HG02798 (cell line): ENCODE results near the gene FBXW8.

Experiments used
- ATAC-seq: cut with Tn5 transposase; IDR thresholded peaks from one replicate; pipeline ENCODE4 v1.9.1; 2021; ENCODE audit warnings: mild to moderate bottlenecking; ENCODE audit not compliant: unreplicated experiment, poor library complexity

Gene FBXW8

DNA sequence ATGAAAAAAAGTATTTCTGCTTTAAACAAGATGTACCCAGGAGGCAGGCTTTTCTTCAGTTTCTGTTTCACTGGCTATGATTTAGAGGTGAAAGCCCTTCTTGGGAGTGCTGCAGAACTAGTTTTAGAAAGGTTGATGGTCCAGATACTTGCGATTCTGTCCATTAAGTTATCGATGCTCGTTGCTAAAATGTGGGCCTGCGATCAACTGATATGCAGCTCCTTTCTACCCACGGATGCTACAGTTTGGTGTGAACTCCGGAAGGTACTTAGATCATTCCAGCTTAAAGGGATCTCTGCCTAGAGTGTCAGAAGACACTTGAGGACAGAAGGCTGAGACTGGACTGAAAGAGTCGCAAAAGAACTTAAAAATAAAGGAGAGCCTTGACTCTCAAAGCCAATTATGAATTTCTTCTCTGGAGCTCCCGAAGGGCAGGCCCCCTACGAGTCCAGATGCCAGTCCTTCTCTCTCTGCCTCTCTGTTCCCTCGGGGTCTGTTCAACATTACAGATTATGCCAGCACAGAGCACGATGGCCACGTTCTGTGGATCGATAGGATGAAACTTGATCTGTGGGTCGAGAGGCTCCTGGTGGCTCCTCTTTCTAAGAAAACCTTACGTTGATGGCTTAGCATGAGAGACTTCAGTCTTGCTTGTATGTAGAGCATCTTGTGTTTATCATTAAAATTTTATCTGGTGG is 40.0 kb downstream of the FBXW8 start:
- no peak for ATAC-seq

DNA sequence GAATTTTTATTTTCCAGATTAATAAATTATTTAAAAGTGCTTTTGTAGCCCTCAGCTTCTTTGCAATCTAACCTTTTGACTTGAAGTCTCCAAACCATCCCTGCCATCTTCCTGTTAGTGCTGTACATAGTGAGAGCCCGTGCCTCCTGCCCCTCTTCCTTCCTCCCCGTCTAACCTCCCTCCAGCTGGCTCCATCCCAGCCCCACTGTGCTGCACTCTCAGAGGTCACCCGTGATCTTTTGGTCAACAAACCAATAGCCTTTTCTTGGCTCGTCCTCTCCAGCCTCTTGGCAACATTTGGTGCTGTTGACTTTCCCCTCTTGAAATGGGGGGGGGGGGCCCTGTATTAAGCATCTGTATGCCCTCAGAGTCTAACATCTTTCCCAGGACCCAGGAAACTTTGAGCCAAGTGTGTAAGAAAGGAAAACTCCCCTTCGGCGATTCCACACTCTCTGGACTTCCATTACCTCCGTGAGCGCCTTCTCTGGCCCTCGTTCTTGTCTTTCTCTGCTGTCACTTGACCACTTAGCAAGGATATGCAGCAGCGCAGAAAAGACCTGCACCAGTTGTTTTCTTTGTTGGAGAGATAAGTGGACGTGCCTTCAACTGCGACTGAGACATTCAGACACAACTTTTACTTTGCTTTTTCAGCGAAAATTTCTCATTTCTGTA is 44.1 kb downstream of the FBXW8 start:
- no peak for ATAC-seq

DNA sequence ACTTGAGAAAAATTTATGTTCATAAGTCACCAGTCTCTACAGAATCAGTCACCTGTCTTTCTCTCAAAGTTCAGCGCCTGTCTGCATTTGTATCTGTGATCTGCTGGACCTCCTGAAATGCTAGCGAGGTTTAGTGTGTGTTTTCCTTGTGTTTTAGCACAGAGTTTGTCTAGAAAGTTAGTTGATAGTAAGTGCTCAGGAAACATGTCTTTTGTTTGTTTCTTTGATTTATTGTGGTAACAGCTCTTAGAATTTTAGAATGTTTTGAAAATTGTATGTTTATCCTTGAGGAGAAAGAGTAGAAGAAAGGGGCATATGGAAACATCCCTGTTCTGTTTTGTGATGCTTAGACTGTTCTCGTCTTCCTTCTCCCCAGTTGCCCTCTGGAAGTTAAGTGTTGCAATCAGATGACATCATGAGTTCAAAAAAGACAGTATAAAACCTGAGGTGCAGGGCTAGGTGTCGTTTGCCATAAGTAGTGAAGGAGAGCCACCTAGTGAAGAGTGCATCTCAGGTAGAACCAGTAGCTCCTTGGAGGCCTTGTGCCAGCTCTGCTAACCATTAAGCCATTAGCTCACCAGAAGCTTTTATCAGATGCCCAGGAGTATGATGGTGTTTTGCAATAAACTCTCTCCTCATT is 44.8 kb downstream of the FBXW8 start:
- no peak for ATAC-seq

DNA sequence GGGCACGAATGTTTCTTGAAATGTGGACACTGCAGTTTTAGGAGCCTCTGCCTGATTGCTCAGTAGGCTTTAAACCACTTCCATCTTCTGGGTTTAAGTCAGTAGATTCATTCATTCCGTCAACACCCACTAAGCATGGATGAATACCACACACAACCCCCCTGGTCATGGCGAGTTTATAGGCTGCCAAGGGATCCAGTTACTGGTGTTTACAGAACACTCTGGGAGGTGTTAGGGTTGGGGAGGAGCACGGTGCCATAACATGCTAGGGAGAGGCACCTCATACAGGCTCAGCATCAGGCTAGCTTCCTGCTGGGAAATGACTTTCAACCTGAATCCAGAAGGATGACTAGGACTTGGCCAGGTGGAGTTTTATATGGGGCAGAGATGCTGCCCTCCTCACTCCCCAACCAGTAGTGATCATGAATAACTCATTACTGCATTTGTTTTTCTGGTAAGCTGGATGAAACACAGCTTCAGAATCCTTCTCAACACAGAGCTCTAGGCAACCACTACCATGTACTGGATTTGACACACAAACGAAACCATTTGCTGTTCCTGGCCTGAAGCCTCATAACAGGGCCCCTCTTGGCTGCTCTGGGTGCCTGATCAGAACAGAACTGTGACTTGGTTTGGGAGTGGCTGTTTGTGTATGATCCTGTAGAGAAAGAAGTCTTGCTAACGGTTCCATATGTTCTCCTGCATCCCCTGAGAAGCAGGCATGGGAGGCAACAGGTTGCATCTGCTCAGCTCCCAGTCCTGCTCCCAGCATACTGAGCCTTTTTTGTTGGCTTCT is 47.9 kb downstream of the FBXW8 start:
- no peak for ATAC-seq

- no peak for ATAC-seq
Measured at GRCh38 chr12:116959198-116959460, 48.4 kb downstream of the FBXW8 start.

- peak; percentile 95 for ATAC-seq
Measured at GRCh38 chr12:116959845-116960514, 49.2 kb downstream of the FBXW8 start.

DNA sequence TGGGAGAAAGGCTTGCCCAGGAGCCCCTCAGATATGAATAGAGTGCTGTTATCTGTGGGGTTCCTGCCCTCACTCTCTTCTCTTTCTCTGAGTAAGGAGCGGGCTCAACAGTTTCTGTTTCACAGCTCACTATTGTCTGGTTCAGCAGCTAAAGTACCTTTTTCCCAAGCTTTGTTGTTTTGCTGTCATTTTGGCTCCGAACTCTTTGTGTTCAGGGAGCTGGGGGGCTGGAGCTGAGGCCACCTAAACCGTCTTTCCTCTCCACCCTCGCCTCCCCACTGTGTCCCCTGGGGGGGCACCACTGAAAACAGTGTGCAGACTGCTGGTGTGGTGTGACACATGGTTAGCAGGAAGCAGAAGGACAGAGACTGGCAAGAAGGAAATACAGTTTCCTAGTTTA is 51.4 kb downstream of the FBXW8 start:
- ATAC-seq, result no peak

- ATAC-seq, result no peak
Measured at GRCh38 chr12:116962783-116963356, 52.1 kb downstream of the FBXW8 start.

GRCh38 chr12:116964054-116965050 is 53.6 kb downstream of the FBXW8 start:
- no peak for ATAC-seq

- no peak for ATAC-seq
Measured at GRCh38 chr12:116968986-116969385, 58.2 kb downstream of the FBXW8 start.

- ATAC-seq, result no peak
Measured at GRCh38 chr12:116969615-116970585, 59.1 kb downstream of the FBXW8 start.

DNA sequence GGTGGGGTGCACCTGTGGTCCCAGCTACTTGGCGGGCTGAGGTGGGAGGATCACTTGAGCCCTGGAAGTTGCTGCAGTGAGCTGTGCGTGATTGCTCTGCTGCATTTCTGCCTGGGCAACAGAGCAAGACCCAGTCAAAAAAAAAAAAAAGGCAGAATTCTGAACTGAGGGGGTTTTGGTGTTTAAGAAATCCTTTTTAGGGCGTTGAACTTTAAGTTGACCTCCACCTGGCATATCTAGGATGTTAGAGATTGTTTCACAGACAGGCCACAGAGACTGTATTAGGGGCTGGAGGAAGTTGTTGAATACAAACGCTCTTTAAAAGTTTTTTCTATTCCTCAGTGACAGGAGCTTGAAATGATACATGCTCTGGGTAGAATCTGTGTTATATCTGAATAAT is 60.5 kb downstream of the FBXW8 start:
- no peak for ATAC-seq

DNA sequence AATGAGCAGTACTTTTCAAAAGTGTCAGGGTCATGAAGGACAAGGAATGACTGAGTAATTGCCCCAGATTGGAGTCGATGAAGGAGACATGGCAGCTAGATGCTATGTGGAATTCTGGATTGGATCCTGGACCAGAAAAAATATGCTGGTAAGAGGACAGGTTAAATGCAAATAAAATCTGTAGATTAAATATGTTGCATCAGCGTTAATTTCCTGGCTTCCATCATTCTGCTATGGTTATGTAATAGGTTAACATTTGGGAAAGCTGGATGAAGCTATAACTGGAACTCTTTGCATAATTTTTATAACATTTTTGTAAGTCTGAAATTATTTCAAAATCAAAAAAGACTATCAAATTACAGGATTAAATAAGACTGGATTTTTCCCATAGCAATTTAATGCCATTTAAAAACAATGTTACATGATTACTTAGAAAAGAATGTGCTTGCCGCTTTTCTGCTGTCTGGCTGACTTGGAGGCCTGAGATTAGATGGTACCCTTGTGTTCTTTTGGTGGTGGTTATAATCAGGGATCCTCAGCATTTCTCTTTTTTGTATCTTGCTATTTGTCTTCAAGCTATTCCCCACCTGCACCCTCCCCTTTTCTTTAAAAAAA is 65.1 kb downstream of the FBXW8 start:
- no peak for ATAC-seq

DNA sequence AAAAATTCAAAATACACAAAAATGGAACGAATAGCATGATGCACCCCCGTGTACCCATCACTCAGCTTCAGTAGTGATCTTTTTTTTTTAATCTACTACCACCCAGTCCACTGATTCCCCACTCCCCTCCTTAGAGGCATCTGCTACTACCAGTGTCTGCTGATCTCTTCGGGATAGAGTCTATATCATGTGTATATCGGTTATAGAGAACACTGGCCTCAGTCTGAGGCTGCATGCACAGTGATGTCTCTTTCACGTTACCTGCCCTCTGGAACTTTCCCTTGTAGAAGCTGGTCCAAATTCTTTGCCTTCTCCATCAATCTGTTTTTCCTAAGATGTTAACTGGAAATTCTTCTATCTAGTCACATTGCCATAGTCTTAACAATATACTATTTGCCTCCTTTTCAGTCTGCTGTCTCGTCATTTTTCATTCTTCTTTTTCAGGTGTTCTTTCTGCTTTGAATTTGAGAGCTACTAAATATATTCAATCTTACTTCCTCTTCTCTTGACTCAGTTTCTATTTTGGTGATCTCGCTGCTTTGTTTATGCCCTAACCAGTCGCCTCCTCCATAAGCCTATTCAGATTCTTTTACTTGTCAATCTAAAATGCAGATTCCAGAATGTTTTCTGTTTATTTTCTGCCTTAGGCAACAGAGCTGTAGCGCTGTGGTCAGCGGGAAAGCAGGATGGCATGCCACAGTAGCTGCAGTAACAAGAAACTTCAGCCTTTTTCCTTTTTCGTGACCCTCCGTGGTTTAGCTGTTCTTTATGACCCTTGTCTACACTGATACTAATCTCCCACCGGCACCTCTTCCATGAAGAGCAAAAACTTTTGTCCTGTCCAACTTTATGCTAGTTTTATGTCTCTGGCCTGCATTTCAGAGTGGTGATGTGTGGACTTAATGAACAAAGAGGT is 67.0 kb downstream of the FBXW8 start:
- peak; percentile 57 for ATAC-seq

- ATAC-seq, result no peak
Measured at GRCh38 chr12:116978791-116979508, 68.2 kb downstream of the FBXW8 start.

DNA sequence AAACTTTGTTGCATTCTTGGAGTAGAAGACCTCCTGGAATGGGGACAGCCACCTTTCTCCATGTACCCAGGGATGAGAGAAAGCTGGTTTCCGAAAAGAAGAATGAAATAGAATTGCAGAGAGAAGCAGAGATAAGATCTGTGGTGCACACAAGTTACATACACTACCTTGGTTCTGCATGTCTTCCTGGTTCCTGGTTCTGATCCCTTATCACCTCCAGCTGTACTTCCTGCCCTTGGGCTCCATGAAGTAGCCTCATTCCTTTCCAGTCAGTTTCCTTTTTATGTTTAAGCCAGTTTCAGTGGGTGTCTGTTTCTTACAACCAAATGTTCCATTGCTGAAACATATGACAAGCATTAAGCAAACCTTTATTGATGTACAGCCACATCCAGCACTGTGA is 69.3 kb downstream of the FBXW8 start:
- no peak for ATAC-seq
